GM10248 (cell line): ENCODE measurements around the gene TBX5.

Experiments
- CTCF ChIA-PET: fragments of 300-600 bp; sonication (Branson Sonifier 250); formaldehyde crosslinking; extraction: SDS; loops from one replicate; lab custom pipeline; 2021; ENCODE audit warnings: antibody characterized with exemption; lab: Yijun Ruan, JAX
- POLR2A ChIA-PET: fragments of 350-650 bp; sonication (Branson Sonifier 250); formaldehyde crosslinking; extraction: SDS; loops from one replicate; lab custom pipeline; 2020; ENCODE audit warnings: antibody characterized with exemption; lab: Yijun Ruan, JAX
- DNase-seq: peaks from one replicate; pipeline ENCODE4 v3.0.0; 2012; ENCODE audit errors: extremely low spot score
- CTCF ChIP-seq: IDR thresholded peaks from 2 replicates; pipeline ENCODE4 v1.5.1; 2012; ENCODE audit warnings: mild to moderate bottlenecking, low read depth; ENCODE audit errors: extremely low read depth, missing control alignments, control extremely low read depth

The TBX5 gene

GRCh38 chr12:114406316-114406983, 506 bp upstream of the TBX5 start:
- POLR2A ChIA-PET: no interaction called here
- no peak for TF ChIP-seq CTCF
- DNase-seq: no peak
- CTCF ChIA-PET: no interaction called here

DNA sequence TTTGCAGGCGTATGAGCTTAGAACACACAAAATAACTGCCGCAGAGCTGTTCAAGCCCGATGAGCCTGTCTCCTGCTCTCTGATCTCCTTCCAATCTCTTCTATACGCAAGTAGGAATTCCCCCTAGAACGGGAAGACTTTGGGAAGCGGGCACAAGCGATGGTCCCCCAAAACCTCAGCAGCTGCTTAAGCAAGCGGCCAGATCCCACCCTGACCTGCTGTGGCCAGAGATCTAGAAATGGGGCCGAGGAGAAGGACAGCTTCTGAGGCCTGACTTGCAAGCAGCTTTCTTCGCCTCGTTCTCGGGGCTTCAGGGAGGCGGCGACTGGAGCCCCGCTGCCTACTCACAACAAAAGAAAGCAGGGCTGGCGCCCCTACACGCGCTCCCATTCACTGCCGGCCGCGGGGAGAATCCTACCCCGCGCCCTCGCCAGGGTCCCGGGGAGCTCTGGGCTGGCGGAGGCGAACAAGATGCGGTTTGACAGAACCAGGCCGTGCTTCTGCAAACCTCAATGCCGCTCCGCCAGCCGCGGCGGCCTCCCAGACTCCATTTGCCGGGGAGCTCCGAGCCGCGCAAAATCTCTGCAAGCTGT, 922 bp downstream of the TBX5 start:
- ChIA-PET CTCF (no interaction called here), POLR2A (no interaction called here)
- TF ChIP-seq CTCF: no peak
- DNase-seq: no peak

DNA sequence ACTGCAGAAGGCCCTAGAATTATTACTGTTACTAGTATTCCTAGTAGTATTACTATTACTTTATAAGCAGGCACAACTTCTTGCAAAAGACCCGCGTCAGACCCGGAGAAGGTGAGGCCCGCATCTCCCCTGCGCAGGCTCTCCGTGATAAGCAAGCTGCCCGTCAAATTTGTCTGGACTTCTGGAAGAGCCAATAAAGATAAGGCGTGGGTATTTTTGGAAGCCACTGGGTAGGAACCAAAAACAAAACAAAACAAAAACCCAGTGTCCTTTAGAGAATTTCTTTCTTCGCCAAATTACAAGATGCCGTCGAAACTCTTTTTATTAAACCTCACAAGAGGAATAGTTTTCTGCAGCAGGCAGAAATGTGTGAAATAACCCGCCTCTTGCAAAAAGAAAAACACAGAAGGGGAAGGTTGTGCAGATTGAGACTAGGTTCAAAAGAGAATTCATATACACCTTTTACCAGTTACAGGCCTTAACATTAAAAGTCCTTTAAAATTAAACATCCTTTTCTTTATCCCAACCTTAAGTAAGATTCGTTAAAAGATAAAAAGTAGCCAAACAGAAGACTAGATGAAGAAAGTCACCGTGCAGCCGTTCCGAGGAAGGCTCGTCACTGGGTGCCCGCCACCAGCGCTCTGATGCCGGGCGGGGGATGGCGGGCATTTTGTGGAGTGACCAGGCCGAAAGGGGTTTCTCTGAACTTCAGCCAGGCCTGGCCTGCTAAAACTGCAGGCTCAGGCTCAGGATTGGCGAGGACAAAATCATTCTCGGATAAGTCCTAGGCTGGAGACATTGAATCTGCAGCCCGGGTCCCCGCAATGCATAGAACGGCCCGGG, 1.6 kb downstream of the TBX5 start:
- ChIA-PET POLR2A (no interaction called here), CTCF (no interaction called here)
- DNase-seq: no peak
- TF ChIP-seq CTCF: no peak

- ChIA-PET POLR2A (no interaction called here), CTCF (no interaction called here)
- TF ChIP-seq CTCF: no peak
- DNase-seq: no peak
These were observed 2.3 kb downstream of the TBX5 start for GRCh38 chr12:114403690-114404066.

DNA sequence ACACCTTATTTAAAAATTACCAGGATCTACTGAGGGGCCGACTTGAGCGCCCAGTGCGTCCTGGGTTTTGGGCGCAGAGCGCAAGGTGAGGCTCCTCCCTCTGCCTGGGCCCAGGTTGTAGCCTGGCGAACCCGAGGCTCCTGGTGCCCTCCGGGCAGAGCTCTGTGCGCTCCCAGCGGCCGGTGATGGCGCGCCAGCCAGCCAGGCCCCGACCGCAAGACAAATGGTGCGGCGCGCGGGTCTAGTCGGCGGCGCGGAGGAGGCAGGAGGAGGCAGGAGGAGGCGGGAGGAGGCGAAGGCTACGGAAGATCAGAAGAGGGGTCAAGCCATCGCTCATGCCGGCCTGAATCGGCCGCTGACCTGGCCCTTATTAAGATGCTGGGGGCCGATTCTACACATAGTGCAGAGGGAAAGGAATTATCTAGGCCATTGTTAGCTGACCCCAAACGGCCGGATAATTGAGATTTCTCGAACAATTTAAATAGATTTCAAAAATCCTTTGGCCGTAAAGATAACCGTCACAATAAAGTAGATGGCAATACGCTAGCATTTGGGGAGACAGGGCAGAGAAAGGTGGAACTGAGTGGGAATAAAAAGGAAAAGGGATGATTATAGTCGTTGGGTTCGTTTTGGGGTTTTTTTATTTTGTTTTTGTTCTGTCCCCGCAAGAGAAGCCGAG, 2.8 kb downstream of the TBX5 start:
- DNase-seq: no peak
- no peak for TF ChIP-seq CTCF
- ChIA-PET CTCF (no interaction called here), POLR2A (no interaction called here)

DNA sequence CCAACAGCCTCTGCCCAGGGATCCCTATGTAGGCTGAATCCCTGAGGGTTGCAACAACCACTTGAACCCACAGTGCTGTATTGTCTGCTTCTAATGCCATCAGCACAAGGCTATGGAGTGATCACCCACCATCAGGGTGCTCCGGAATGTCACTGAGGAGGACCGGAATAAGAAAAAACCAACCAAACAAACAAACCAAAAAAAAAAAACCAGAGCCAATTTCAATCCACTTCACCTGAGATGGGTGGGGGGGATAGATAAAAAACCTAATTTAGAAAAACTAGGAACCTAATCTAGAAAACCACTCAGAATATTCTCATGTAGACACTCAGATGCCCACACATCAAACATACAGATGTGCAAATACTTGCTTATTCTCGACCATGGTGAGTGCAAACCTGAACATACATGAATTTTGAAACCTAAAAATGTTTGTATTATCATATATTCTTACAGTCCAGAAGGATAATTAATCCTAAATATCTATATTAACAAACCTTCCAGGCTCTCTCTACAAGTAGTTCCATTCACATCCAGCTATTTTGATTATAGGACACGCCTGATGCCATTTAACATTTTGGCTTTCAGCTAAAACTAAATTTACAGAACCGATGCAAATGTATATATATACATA, 3.7 kb downstream of the TBX5 start:
- ChIA-PET CTCF (no interaction called here), POLR2A (no interaction called here)
- no peak for TF ChIP-seq CTCF
- no peak for DNase-seq
